Nephron progenitor cell (in vitro differentiated cells): ENCODE measurements around the gene CELF4.

Source experiments
- DNase-seq: peaks from one replicate; pipeline ENCODE4 v3.0.0; 2021
- H3K27ac Mint-ChIP-seq: 2 replicates; pipeline ENCODE4 v1.8.0; 2021; ENCODE audit warnings: mild to moderate bottlenecking, moderate library complexity, mixed read lengths
- H3K27me3 Mint-ChIP-seq: 2 replicates; pipeline ENCODE4 v1.8.0; 2021; ENCODE audit warnings: mild to moderate bottlenecking, low read depth, mixed read lengths; ENCODE audit not compliant: poor library complexity
- H3K36me3 Mint-ChIP-seq: 2 replicates; pipeline ENCODE4 v1.8.0; 2021; ENCODE audit warnings: low read depth, mixed read lengths
- H3K4me1 Mint-ChIP-seq: 2 replicates; pipeline ENCODE4 v1.8.0; 2021; ENCODE audit warnings: mixed read lengths
- H3K4me3 Mint-ChIP-seq: 2 replicates; pipeline ENCODE4 v1.8.0; 2021; ENCODE audit warnings: mild to moderate bottlenecking, moderate library complexity, mixed read lengths
- H3K9me3 Mint-ChIP-seq: 2 replicates; pipeline ENCODE4 v1.8.0; 2021; ENCODE audit warnings: mild to moderate bottlenecking, moderate library complexity, mixed read lengths
- TF ChIP-seq, protein P1 (sequence below): fragments of 200-600 bp; sonication (generic); IDR thresholded peaks from 2 replicates; pipeline ENCODE4 v1.5.0; 2021; ENCODE audit warnings: antibody characterized with exemption

CELF4 gene

DNA sequence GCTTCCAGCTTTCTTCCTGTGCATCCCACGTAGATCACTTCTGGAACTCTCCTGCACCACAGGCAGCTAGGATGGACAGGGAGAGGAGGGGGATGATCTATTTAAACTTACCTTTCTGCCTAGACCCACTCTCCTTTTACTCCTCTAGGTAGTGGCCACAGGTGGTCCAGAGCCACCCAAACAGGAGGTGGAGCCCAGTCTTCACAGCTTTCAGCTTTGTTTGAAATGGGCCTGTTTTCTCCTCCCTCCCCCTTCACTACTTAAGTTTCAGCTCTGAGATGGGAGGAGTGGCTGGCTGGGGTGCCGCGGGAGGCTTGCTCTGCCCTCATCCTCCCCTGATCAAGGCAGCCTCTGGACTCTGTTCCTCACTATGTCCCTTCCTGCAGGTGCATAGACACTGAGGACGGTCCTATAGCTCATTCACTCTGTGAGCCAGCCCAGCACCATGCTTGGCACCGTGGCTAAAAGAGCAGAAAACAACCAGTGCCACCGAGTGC is 12.6 kb upstream of the CELF4 start:
- no peak for DNase-seq
- TF ChIP-seq, protein P1, sequence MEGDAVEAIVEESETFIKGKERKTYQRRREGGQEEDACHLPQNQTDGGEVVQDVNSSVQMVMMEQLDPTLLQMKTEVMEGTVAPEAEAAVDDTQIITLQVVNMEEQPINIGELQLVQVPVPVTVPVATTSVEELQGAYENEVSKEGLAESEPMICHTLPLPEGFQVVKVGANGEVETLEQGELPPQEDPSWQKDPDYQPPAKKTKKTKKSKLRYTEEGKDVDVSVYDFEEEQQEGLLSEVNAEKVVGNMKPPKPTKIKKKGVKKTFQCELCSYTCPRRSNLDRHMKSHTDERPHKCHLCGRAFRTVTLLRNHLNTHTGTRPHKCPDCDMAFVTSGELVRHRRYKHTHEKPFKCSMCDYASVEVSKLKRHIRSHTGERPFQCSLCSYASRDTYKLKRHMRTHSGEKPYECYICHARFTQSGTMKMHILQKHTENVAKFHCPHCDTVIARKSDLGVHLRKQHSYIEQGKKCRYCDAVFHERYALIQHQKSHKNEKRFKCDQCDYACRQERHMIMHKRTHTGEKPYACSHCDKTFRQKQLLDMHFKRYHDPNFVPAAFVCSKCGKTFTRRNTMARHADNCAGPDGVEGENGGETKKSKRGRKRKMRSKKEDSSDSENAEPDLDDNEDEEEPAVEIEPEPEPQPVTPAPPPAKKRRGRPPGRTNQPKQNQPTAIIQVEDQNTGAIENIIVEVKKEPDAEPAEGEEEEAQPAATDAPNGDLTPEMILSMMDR = no peak
- no peaks in the 10 kb centered on the region for H3K36me3 Mint-ChIP-seq
- peaks cover 29% of the 10 kb centered on the region for H3K4me1 Mint-ChIP-seq
- no peaks in the 10 kb centered on the region for H3K9me3 Mint-ChIP-seq
- H3K4me3 Mint-ChIP-seq = no peak overlapping the region
- no peak overlapping the region for H3K27ac Mint-ChIP-seq
- peaks cover 80% of the 10 kb centered on the region for H3K27me3 Mint-ChIP-seq

DNA sequence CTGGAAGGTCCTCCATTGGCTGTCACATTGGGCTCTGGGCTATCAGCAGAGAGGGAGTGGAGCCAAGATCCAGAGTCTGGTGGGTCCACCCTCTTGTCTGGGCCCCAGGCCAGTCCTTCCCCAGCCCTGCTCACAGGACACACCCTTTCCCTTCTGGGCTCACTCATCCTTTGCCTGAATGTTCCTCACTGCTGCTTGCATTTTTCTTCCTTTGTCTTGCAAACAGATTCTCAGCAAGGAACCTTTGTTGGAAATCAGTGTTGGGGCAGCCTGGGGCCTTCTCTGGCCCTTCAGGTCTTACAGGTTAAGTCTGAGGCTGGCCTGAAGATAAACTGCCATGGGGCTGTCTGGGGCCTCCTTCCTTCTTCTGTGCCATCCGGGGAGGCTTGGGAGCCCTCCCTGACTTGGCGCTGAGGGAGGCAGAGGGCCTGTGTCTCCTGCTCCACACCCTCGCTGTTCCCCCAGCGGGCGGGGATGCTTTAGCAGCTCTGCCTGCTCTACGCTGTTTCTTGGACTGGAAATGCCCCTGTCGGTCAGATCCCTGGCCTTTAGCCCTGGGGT is 11.5 kb upstream of the CELF4 start:
- H3K4me1 Mint-ChIP-seq = peaks cover 29% of the 10 kb centered on the region
- no peak overlapping the region for H3K4me3 Mint-ChIP-seq
- H3K36me3 Mint-ChIP-seq = no peaks in the 10 kb centered on the region
- DNase-seq = no peak
- TF ChIP-seq, protein P1 = no peak
- H3K9me3 Mint-ChIP-seq = no peaks in the 10 kb centered on the region
- no peak overlapping the region for H3K27ac Mint-ChIP-seq
- peaks cover 80% of the 10 kb centered on the region for H3K27me3 Mint-ChIP-seq

DNA sequence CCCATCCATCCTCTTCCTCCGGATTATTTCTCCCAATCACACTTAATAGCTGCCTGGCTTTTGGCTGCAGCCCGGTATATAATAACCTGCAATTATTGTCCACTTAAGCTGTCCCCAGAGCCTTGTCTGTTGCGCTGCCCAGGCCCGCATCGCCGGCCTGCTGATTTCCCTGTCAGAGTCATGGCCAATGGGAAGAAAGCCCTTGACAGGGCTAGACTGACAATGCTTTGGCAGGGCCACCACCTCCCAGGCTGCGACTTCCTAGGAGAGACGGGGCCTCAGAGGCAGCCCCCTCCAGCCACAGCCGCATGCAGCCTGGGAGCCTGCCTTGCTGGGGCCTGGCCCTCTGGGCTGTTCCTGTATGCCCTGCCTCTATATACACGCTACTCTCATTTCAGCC is 10.0 kb upstream of the CELF4 start:
- Mint-ChIP-seq H3K27me3 (peaks cover 85% of the 10 kb centered on the region), H3K4me1 (peaks cover 29% of the 10 kb centered on the region), H3K9me3 (no peaks in the 10 kb centered on the region), H3K27ac (peak overlapping the region; percentile 48), H3K4me3 (no peak overlapping the region), H3K36me3 (no peaks in the 10 kb centered on the region)
- TF ChIP-seq, protein P1 = no peak
- DNase-seq = no peak

DNA sequence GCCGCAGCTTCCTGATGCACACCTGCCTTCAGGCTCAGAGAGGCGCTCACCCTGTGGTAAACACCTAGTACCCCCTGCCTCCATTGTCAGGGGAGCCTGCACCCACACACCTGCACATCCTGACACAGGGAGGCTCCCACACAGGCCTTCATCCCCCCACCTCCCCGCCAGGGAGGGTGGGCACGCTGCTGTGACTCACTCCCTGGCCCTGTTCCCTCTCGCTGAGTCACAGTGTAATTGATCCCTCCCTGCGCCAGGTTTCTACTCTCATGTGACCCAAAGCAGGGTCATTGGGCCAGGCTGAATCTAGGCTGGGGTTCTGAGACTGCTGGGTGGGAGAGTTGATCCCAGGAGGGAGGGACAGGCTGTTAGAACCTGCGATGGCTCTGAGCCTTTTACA is 8.5 kb upstream of the CELF4 start:
- Mint-ChIP-seq H3K36me3 (no peaks in the 10 kb centered on the region), H3K4me1 (peaks cover 25% of the 10 kb centered on the region), H3K9me3 (no peaks in the 10 kb centered on the region), H3K27ac (no peak overlapping the region), H3K27me3 (peaks cover 86% of the 10 kb centered on the region), H3K4me3 (no peak overlapping the region)
- TF ChIP-seq, protein P1 = no peak
- DNase-seq = no peak

DNA sequence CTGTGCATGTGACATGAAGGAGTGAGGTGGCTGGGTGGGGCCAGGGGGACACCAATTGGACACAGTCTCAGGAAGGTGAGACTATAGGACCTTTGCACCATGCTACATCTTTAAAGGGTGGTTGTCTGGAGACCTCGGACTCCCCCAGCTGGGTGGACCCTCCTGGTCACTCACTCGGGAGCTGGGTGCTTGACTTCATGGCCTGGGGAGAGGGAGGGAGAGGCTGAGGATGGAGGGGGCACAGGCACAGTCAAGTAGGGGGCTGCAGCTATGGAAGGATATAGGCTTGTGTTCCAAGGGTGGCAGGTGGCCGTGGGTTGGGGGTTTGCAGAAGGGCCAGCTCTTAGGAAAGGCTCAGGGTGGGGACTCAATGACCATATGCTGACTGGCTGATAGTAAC is 7.1 kb upstream of the CELF4 start:
- H3K9me3 Mint-ChIP-seq = no peaks in the 10 kb centered on the region
- no peak overlapping the region for H3K4me3 Mint-ChIP-seq
- no peaks in the 10 kb centered on the region for H3K36me3 Mint-ChIP-seq
- no peak overlapping the region for H3K27ac Mint-ChIP-seq
- peaks cover 26% of the 10 kb centered on the region for H3K4me1 Mint-ChIP-seq
- peaks cover 86% of the 10 kb centered on the region for H3K27me3 Mint-ChIP-seq
- TF ChIP-seq, protein P1 = no peak
- no peak for DNase-seq

DNA sequence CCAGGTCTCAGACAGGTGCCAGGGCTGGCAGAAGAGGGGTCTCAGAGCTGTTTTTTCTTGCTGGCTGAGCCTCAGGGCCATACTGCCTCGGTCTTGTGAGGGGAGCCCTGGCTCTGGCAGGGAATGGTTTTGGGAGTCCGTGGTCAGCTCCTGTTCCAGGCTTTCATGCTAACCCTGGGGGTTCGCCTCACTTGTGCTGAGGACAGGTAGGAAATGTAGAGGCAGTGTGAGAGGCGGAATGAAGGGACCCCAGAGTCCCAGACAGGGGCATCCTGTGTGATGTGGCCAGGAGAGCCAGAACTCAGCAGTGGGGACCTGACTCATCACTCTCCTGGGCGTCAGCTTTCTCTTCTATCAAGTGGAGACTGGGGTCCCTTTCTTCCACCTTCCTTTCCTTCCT is 5.7 kb upstream of the CELF4 start:
- Mint-ChIP-seq H3K4me1 (peaks cover 31% of the 10 kb centered on the region), H3K27ac (no peak overlapping the region), H3K27me3 (peaks cover 90% of the 10 kb centered on the region), H3K9me3 (no peaks in the 10 kb centered on the region), H3K36me3 (no peaks in the 10 kb centered on the region), H3K4me3 (no peak overlapping the region)
- TF ChIP-seq, protein P1 = no peak
- no peak for DNase-seq
